Testis (tissue), 3 donors: ENCODE measurements around the gene COL5A1. TPM values are rescaled to one million over a fixed set of nuclear protein-coding genes. Genes with fewer than 3 reads are reported as not detected.
"Not testable (repeated sequence)": the region's sequence is repeated elsewhere in the genome, so short reads cannot be mapped to it uniquely, and the experiment has no call there.

ENCODE experiments used
- DNase-seq: peaks from one replicate; pipeline ENCODE4 v3.0.0-alpha.2; 2019
- H3K27ac ChIP-seq, 2 donors: fragments of 200-600 bp; sonication (generic); one replicate each; pipeline ENCODE4 v1.5.1; 2019
- H3K27me3 ChIP-seq: fragments of 200-600 bp; sonication (generic); one replicate; pipeline ENCODE4 v1.5.1; 2019
- H3K36me3 ChIP-seq: fragments of 200-600 bp; sonication (generic); one replicate; pipeline ENCODE4 v1.5.1; 2017; ENCODE audit warnings: low read depth; ENCODE audit errors: missing control alignments
- H3K4me1 ChIP-seq: fragments of 200-600 bp; sonication (generic); one replicate; pipeline ENCODE4 v1.5.1; 2019
- H3K4me3 ChIP-seq, 2 donors: fragments of 200-600 bp; sonication (generic); one replicate each; pipeline ENCODE4 v1.5.1; 2017 to 2019
- H3K9me3 ChIP-seq: fragments of 200-600 bp; sonication (generic); one replicate; pipeline ENCODE4 v1.5.1; 2017
- POLR2A ChIP-seq: fragments of 450-650 bp; IDR thresholded peaks from one replicate; pipeline ENCODE4 v1.6.1; 2017; ENCODE audit warnings: antibody characterized with exemption, mild to moderate bottlenecking, moderate library complexity
- WGBS, 2 donors: methylation state at CpG; one replicate each; pipeline ENCODE4 v1.1.5; 2018; 5-methylcytosine and 5-hydroxymethylcytosine counted together
- intact Hi-C: fragments of 100-400 bp; cut with DNase I; formaldehyde crosslinking; loops from one replicate; pipeline ENCODE4 v1.15.1; 2023; ENCODE audit warnings: low total_unique reads
- polyA plus RNA-seq: library from polyadenylated mRNA; stranded (reverse); fragments of 350-450 nt; fragmentation: Illumina TruSeq; extraction: RNeasy Lipid Tissue Mini Kit (QIAGEN cat#74804); gene quantifications from one replicate; pipeline ENCODE4 v1.2.3, GENCODE V29; 2014; ENCODE audit warnings: low read depth, low replicate concordance; ENCODE audit not compliant: insufficient read depth
- total RNA-seq, 2 donors: library from RNA; depleted of rRNA; stranded (reverse); fragments of >200 nt; gene quantifications; one replicate each; pipeline ENCODE4 v1.2.3, GENCODE V29; 2016
- TF ChIP-seq, protein P1 (sequence below), 3 experiments: fragments of 450-650 bp in 2 of 3; fragments of 200-600 bp in 1 of 3; sonication (generic) in 1 of 3; IDR thresholded peaks; one replicate each; pipeline ENCODE4 v1.5.1; 2016 to 2019; ENCODE audit warnings: antibody characterized with exemption in 3 of 3, mild to moderate bottlenecking in 2 of 3, moderate library complexity in 1 of 3

Gene COL5A1
- total and polyA plus RNA-seq, 3 donors from 2014 or later: 18.5 to 34.3 (median 20.8) TPM

DNA sequence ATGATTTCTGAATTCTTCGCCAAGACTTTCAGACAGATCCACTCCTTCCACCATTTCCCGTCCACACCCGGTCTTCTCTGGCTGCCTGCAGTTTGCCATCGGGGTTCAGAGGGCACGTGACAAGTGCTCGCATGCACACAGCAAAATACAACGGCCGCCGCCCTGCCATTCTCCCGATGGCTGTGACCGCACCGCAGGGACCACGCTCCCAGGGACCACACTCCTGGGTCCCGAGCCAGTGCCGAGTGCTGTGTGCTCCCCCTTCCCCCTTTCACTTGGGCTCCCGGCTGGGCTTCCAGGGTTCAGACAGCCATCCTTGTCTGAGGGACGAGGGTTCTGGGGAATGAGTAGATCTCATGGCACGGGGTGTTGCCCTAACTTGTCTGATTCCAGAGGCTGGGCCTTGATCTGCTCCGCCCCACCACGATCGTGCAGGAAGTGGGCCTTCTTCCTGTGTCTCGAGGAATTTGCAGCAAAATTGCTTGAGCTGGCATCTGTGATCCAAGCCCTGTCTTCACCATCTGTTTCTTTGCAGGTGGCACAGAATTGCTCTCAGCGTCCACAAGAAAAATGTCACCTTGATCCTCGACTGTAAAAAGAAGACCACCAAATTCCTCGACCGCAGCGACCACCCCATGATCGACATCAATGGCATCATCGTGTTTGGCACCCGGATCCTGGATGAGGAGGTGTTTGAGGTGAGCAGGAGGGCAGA is 59.2 kb downstream of the COL5A1 start:
- Histone ChIP-seq H3K36me3 (no peaks in the 10 kb centered on the region), H3K4me3 (no peak overlapping the region), H3K27me3 (no peaks in the 10 kb centered on the region), H3K9me3 (no peaks in the 10 kb centered on the region), H3K27ac (no peak overlapping the region), H3K4me1 (no peaks in the 10 kb centered on the region)
- intact Hi-C loops: loop anchor here (10.0 kb wide), 1 partner anchor 1654 kb away; no protein-coding TSS in a partner anchor
- DNase-seq: no peak
- 89 to 94% methylated on average over 20 to 30 of the region's 30 CpGs for WGBS, 2 donors
- TF ChIP-seq, protein P1, sequence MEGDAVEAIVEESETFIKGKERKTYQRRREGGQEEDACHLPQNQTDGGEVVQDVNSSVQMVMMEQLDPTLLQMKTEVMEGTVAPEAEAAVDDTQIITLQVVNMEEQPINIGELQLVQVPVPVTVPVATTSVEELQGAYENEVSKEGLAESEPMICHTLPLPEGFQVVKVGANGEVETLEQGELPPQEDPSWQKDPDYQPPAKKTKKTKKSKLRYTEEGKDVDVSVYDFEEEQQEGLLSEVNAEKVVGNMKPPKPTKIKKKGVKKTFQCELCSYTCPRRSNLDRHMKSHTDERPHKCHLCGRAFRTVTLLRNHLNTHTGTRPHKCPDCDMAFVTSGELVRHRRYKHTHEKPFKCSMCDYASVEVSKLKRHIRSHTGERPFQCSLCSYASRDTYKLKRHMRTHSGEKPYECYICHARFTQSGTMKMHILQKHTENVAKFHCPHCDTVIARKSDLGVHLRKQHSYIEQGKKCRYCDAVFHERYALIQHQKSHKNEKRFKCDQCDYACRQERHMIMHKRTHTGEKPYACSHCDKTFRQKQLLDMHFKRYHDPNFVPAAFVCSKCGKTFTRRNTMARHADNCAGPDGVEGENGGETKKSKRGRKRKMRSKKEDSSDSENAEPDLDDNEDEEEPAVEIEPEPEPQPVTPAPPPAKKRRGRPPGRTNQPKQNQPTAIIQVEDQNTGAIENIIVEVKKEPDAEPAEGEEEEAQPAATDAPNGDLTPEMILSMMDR (IDR thresholded peaks at IDR 0.05): no peak
- TF ChIP-seq POLR2A: no peak

- H3K4me3 ChIP-seq: no peak overlapping the region
- peaks cover 3% of the 10 kb centered on the region for H3K4me1 ChIP-seq
- H3K9me3 ChIP-seq: no peaks in the 10 kb centered on the region
- no peaks in the 10 kb centered on the region for H3K27me3 ChIP-seq
- H3K36me3 ChIP-seq: no peaks in the 10 kb centered on the region
- H3K27ac ChIP-seq: no peak overlapping the region
- intact Hi-C loops: loop anchor here (10.0 kb wide), 1 partner anchor 1653 kb away; no protein-coding TSS in a partner anchor
- TF ChIP-seq POLR2A: no peak
- TF ChIP-seq, protein P1 (IDR thresholded peaks at IDR 0.05): no peak
- DNase-seq: no peak
- 40 to 89% methylated on average over 1 to 22 of the region's 22 CpGs for WGBS, 2 donors
These were observed 60.1 kb downstream of the COL5A1 start for GRCh38 chr9:134701581-134702259.

DNA sequence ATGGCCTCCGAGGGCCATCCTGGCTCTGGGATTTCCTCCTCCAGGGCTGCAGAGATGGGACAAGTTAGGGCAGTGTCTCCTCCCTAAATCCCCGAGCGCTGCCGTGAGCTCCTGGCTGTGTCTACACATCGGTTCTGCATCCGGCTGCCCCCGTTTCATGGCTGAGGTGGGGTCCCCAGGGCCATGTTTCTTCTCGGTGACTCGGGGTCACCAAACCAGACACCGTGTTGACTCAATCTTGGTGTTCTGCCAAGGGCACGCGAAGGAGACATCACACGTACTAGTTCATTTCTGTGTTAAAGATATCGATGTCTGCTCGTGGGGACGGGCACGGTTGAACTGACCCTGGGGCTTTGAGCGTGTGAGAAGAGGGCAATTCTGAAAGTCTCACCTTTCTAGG is 60.7 kb downstream of the COL5A1 start:
- no peaks in the 10 kb centered on the region for H3K27me3 ChIP-seq
- H3K4me3 ChIP-seq: no peak overlapping the region
- no peak overlapping the region for H3K27ac ChIP-seq
- 83 to 84% methylated on average over 17 to 18 of the region's 18 CpGs for WGBS, 2 donors
- DNase-seq: no peak
- no peaks in the 10 kb centered on the region for H3K36me3 ChIP-seq
- peaks cover 9% of the 10 kb centered on the region for H3K4me1 ChIP-seq
- intact Hi-C loops: loop anchor here (10.0 kb wide), 1 partner anchor 1653 kb away; no protein-coding TSS in a partner anchor
- TF ChIP-seq, protein P1 (IDR thresholded peaks at IDR 0.05): no peak
- TF ChIP-seq POLR2A: no peak
- H3K9me3 ChIP-seq: no peaks in the 10 kb centered on the region

DNA sequence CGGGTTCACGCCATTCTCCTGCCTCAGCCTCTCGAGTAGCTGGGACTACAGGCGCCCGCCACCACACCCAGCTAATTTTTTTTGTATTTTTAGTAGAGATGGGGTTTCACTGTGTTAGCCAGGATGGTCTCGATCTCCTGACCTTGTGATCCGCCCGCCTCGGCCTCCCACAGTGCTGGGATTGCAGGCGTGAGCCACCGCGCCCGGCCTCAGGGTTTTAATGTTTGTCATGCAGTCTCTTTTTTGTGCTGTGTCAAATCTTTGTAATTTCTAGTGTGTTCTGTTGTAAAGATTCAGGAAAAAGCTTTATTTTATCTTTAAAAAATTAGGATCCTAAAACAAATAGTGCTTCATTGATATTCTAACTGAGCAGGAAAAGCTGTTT is 62.1 kb downstream of the COL5A1 start:
- not testable (repeated sequence) for H3K36me3 ChIP-seq, H3K4me3 ChIP-seq, DNase-seq, H3K27ac ChIP-seq, H3K9me3 ChIP-seq, H3K27me3 ChIP-seq
- intact Hi-C loops: loop anchor here (10.0 kb wide), 1 partner anchor 1651 kb away; no protein-coding TSS in a partner anchor
- H3K4me1 ChIP-seq: peaks cover 13% of the 10 kb centered on the region
- WGBS, 2 donors: 71 to 73% methylated on average over 13 of the region's 13 CpGs

GRCh38 chr9:134704498-134704897 is 62.9 kb downstream of the COL5A1 start:
- TF ChIP-seq POLR2A: no peak
- TF ChIP-seq, protein P1 (IDR thresholded peaks at IDR 0.05): no peak
- Histone ChIP-seq H3K27me3 (no peaks in the 10 kb centered on the region), H3K9me3 (no peaks in the 10 kb centered on the region), H3K27ac (no peak overlapping the region), H3K4me1 (peaks cover 18% of the 10 kb centered on the region), H3K36me3 (no peaks in the 10 kb centered on the region), H3K4me3 (no peak overlapping the region)
- DNase-seq: no peak
- WGBS, 2 donors: 49 to 50% methylated on average over 10 of the region's 10 CpGs
- intact Hi-C loops: loop anchor here (10.0 kb wide), 1 partner anchor 1650 kb away; no protein-coding TSS in a partner anchor
